NCI-H345 (cell line): Measurements from ENCODE around the gene PRAMEF2.
"Not testable (repeated sequence)": the region's sequence is repeated elsewhere in the genome, so short reads cannot be mapped to it uniquely, and the experiment has no call there.

ENCODE experiments used
- DNase-seq: peaks from one replicate; lab custom pipeline; 2025; lab: John Stamatoyannopoulos, UW

The PRAMEF2 gene, protein sequence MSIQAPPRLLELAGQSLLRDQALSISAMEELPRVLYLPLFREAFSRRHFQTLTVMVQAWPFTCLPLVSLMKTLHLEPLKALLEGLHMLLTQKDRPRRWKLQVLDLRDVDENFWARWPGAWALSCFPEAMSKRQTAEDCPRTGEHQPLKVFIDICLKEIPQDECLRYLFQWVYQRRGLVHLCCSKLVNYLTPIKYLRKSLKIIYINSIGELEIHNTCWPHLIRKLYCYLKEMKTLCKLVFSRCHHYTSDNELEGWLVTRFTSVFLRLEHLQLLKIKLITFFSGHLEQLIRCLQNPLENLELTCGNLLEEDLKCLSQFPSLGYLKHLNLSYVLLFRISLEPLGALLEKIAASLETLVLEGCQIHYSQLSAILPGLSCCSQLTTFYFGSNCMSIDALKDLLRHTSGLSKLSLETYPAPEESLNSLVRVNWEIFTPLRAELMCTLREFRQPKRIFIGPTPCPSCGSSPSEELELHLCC

GRCh38 chr1:12856786-12857185 lies at the start of gene PRAMEF2:
TSS of gene PRAMEF2 (plus strand) at chr1:12857086. CDS start at chr1:12859010, 1,924 bp downstream.
- DNase-seq: not testable (repeated sequence)

DNA sequence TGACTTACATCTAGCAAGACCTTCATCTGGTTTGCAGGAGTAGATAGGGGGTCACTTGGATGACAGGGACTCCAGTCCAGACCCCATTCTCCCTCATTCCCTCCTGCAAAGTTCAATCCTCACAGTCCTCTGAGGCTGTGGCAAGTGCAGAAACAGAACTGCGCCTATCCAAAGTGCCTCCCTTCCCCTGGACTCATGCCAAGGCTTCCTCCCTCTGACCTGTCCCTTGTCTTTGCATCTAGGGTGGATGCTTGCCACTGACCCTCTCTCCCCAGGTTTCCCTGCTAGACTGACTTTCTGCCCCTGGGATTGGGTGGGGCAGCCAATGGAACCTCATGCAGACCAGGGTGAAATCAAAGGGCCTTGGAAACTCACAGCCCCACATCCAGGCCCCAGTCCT lies 47.0 kb upstream of the PRAMEF2 start:
- no peak for DNase-seq

DNA sequence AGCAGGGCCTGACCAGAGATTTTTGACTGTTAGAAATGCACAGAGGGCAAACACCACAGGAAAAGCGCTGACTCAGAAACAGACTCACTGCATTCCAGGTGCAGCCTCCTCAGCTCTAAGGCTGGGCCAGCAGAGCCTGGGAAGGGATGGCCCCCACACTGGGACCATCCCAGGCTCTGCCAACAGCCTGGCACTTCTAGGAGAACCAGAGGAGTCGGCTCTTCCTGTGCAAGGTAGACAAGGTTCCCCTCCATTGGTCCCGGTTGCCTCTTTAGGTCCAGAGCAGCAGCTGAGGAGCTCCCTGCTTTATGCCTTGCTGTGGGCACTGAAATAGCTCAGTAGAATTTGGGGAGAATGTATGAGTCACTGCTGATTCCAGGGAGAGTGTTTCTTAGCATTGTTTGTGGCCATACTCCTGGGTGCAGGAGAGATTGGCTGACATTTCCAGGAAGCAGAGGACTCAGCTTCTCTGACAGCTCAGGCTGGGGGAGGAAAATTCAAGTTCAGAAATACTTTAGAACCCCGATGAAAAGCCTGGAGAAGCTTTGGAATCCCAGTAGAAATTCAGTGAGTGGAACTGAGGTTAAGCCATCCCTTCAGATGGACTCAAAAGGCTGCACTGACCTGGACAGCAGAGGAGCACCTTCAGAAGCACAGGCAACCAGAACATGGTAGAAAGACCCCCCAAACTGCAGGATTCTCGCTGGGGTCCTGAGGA lies 46.0 kb upstream of the PRAMEF2 start:
- no peak for DNase-seq

DNA sequence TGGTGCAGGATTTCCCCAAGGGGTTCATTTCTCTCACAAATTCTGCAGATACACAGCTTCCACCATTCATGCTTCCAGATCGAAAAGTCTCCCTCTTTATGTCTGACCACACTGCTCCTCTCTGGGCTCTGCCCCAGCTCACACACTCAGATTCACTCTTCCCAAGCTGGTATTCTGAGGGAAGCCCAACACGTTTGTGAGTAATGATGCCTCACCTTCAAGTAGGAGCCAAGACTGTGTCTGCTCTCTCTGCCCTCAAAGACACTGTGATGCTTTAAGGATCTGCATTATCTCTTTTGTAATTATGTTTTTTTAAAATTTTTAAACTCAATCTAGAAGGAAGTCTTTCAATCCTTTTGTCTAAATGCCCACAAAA lies 45.5 kb upstream of the PRAMEF2 start:
- DNase-seq: no peak

DNA sequence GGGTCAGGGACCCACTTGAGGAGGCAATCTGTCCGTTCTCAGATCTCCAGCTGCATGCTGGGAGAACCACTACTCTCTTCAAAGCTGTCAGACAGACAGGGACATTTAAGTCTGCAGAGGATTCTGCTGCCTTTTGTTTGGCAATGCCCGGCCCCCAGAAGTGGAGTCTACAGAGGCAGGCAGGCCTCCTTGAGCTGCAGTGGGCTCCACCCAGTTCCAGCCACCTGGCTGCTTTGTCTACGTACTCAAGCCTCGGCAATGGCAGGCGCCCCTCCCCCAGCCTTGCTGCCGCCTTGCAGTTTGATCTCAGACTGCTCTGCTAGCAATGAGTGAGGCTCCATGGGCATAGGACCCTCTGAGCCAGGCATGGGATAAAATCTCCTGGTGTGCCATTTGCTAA lies 37.8 kb upstream of the PRAMEF2 start:
- DNase-seq: not testable (repeated sequence)

DNA sequence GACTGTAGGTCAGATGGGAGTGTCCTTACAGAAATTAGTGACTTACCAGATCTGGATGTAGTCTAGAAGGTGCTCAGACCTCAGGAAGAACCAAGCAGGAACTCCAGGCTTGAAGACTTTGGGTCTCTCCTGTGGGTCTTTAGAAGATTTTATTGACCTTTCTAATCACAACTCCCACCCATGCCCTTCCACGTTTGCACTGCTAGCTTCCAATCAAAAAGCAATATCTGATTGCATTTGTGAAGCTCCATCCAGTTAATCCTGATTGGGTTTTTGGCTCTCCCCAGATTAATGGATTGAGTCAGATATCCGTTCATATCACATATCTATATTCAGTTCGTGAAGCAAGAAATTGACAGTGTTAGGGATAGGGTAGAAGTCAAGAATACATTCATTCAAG lies 25.6 kb upstream of the PRAMEF2 start, which contains the start of gene PRAMEF11:
Gene PRAMEF11, minus strand, starts transcription at position 101 of the 400 bp plus-strand sequence. CDS start 2,621 bp downstream, outside the sequence.
- not testable (repeated sequence) for DNase-seq

DNA sequence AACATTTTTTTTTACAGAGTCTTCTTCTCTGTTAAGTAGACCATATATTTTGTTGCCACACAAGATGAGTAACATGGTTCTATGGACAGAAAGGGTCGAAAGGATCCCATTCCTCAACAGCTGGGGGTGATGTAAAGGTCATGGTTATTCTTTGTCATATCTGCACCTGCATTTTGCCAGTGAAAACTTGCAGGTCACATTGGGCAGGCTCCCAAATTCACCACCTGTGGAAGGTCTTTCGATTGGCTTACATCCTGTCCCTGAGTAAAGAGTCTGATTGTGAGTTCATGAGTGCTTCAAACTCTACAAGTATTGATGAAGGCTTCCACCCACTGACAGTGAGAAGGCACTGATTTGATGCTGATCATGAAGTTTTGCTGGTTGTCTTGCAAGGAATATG lies 23.6 kb upstream of the PRAMEF2 start:
- DNase-seq: not testable (repeated sequence)

- not testable (repeated sequence) for DNase-seq
Measured at GRCh38 chr1:12848620-12849019, 8.3 kb upstream of the PRAMEF2 start, which contains the start of gene HNRNPCL1. TSS of gene HNRNPCL1 (minus strand) at chr1:12848720. CDS start at chr1:12848289, 431 bp downstream.

- no peak for DNase-seq
Measured at GRCh38 chr1:12851779-12852178, 5.1 kb upstream of the PRAMEF2 start.

DNA sequence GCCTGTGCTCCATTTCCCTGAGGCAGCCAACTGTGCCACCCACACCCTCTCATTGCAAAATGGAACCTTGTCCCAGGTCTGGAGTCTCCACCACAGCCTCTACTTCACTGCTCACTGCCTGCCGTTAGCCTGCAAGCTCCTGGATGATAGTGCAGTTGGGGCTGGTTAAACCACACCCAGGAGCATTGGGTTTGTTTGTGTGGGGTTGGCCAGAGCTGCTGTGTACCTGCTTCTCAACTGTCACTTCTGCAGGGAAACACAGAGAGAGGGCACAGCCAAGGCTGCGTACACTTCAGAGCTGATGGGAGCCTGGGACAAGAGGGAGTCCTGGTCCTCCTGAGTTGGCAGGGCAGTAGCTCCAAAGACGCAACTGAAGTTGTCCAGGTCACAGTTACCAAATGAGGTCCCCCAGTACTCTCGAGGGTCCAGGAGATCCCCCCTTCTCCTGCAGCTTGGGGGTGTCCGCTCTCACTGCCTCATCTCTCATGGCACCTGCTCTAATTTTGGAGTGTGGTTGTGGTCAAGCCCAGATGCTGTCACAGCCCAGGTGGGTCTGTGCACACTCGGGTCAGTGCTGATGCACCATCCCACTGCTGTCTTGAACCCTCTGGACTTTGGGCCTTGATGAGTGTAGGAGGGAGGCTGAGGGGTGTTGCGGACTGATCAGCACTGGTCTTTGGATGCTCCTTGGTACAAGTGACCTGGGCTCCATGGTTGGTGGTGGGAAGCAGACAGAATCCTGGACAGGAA lies 6.4 kb downstream of the PRAMEF2 start:
- not testable (repeated sequence) for DNase-seq

GRCh38 chr1:12878453-12878852 lies 21.6 kb downstream of the PRAMEF2 start:
- DNase-seq: not testable (repeated sequence)

- not testable (repeated sequence) for DNase-seq
Measured at GRCh38 chr1:12886101-12886500, 29.2 kb downstream of the PRAMEF2 start, which contains the start of gene PRAMEF4. TSS of gene PRAMEF4 (minus strand) at chr1:12886201. CDS start at chr1:12883394, 2,807 bp downstream.

- DNase-seq: not testable (repeated sequence)
Measured at GRCh38 chr1:12898170-12898569, 41.3 kb downstream of the PRAMEF2 start, which contains the start of gene PRAMEF10. TSS of gene PRAMEF10 (minus strand) at chr1:12898270. CDS start at chr1:12895847, 2,423 bp downstream.

DNA sequence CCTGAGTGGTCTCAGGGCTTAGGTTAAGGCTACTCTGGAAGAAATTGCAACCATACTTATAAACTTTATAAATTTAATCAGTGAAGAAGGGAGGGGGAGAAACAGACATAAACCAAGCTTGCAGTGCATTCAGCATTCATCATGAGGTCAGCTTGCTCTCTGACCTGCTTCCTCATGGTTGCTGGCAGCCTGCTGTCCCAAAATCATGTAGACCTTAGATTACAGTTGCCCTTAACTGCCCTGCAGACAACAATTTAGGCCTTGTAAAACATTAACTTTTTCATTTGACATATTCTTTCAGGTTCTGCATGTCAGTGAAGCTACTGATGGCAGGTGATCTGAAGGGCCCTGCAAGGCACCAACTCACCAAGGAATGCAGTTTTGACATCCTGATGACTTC lies 42.3 kb downstream of the PRAMEF2 start:
- DNase-seq: not testable (repeated sequence)

DNA sequence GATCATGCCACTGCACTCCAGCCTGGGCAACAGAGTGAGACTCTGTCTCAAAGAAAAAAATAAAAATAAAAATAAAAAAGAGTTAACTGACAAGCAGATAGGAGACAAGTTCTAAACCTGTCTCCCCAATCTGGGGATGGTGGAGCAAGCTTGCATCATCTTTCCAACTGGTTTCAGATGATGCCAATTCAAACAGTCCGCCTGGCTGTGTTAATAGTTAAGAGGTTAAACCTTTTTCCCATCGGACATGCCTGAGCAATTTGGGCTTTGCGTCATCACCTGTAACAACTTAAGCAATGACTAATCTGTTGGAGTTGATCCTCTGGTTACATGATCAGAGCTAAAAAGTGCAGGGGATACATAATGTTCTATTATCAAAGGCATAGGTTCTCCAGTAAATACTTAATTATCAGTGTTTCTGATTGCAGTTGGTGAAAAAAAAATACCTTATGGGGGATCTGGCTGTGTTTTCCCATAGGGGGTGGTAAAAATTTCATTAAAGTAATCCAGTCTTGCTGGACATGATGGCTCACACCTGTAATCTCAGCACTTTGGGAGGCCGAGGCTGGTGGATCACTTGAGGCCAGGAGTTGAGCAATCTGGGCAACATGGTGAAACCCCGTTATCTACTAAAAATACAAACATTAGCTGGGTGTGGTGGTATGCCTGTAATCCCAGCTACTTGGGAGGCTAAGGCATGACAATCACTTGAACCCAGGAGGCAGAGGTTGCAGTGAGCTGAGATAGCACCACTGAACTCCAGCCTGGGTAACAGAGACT lies 47.1 kb downstream of the PRAMEF2 start:
- not testable (repeated sequence) for DNase-seq
